GM19372 (cell line): ENCODE data around the gene VLDLR.

Experiments used
- ATAC-seq: cut with Tn5 transposase; IDR thresholded peaks from one replicate; pipeline ENCODE4 v1.9.1; 2021; ENCODE audit warnings: mild to moderate bottlenecking, low read depth, moderate library complexity; ENCODE audit not compliant: unreplicated experiment

Gene VLDLR

GRCh38 chr9:2620919-2621721 is 467 bp upstream of the VLDLR start:
- ATAC-seq = peak; percentile 25

GRCh38 chr9:2622461-2623287 is 1.1 kb downstream of the VLDLR start:
- ATAC-seq = peak; percentile 29

DNA sequence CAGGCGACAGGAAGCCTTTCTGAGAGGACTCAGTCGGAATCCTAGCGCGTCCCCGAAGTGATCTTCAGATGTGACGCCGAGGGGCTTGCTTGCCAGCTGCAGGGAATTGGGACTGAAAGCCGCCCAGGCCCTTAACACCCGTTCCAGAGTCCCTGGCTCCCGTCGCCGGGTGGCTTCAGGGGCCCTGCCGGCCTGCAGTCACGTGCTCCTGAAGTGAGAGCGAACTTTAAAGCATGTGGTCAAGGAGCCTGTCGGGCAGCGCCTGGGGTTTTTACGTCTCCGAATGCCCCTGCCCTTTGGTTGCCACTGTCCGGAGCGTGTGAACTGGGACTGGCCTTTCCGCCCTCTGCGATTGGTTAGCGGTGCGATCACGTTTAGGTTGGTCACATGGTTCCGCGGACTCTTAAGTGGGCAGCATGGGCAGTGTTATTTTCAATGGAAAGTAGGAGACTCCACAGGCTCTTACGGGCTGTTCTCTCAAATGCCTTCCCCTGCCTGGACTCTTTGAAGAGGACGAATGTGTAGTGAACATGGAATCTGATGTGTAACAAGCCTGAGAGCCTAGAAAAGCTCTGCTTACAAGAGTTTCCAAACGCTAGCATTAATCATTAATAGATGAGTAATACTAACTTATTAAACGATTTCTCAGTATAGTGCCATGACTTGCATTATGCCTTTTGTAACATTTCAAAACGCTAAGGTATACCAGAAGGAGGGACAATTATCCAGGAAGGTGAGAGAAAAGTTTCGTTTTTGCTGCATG is 1.9 kb downstream of the VLDLR start:
- ATAC-seq = no peak

DNA sequence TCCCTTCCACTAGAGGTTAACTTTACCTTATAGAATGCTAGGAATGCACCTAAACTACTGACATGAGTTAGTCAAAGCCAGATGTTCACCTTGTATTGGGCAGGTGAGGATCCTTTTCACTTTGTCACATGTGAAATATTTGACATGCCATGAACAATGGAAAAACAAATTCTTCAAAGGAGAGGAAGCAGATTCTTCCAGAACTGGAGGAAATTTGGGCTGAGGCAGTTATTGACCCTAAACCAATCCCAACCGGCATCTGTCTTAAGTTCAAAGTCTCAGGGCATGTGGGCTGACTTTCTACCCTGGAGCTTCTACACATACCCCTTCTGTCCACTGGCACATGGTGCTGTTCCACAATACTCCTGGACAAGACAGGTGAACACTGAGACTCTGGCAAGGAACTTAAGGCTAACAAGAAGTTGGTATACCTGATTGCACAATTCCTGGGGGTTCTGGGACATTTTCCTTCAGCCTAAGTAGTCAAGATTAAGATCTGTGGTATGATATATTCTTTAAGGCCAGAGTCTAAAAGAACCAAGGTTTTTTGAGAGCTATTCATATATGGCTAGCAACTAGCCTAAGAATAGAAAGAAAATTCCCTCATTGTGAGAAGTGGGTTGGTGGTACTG is 2.6 kb downstream of the VLDLR start:
- ATAC-seq = no peak

DNA sequence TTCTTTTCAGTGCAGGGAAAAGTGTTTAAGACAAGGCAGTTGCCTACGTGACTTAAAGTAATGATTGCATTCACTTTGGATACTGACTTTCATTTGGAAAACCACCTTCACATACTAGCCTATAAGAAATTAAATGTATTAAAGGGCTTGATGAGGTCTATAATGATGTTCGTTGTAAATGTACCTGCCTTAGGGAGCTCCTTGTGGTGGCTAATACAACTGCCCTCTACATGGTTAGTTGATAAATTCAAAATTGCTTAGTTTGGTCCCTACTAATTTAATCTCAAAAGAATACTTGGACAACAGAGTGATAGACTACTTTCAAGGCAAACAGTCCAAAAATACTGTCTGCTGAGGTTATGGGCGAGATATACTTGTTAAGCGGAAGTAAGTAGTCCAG is 3.8 kb downstream of the VLDLR start:
- no peak for ATAC-seq

DNA sequence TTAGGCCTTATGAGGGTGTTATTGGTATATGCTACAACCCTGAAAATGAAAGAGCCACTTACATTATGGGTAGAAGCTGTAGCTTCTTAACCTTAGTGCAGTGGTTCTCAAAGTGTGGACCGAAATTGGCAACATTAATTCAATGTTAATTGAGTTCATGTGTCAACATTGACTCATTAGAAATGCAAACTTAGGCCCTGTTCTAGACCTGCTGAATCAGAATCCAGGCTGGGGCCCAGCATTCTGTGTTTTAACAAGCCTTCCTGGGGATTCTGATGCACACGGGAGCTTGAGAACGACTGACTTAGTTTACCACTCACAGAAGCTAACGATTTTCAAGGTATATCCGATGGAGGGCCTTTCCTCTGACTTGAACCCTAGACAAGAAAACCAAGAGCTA is 7.3 kb downstream of the VLDLR start:
- ATAC-seq = no peak

DNA sequence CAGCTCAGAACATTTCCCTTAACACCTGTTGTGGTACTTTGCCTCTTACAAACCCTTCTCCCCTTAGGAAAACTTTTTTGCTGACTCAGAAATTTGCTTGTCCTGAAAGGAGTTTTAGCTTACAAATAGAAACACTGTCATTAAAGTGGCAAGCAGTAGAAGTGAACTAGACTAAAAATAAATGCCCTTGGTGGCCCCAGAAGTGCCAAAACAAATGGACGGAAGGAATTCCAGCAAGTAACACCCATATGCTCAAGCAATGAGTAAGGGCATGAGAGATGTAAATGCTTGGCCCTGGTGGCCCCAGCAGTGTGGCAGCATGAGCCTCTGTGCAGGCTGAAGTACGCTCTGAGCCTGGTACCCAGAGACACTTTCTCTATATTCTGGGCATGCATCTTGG is 8.6 kb downstream of the VLDLR start:
- no peak for ATAC-seq

- no peak for ATAC-seq
Observed at GRCh38 chr9:2631263-2631662, 9.7 kb downstream of the VLDLR start.

DNA sequence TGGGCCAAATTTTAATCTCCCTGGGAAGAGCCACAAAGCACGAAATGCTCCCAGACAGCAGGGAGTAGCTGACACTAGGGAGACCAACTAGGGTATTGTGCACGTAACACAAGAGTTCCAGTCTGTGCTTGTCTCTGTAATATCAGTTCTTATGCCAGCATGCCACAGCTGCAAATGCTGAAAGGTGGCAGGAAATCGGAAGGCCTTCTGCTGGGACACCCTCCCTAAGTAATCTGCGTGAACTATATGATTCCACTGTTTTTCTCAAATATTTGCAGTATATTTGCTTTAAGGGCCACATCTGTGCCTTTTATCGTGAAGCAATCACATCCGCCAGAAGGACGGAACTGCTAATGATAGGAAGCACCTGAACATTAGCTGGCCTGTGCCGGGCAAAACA is 12.6 kb downstream of the VLDLR start:
- no peak for ATAC-seq

DNA sequence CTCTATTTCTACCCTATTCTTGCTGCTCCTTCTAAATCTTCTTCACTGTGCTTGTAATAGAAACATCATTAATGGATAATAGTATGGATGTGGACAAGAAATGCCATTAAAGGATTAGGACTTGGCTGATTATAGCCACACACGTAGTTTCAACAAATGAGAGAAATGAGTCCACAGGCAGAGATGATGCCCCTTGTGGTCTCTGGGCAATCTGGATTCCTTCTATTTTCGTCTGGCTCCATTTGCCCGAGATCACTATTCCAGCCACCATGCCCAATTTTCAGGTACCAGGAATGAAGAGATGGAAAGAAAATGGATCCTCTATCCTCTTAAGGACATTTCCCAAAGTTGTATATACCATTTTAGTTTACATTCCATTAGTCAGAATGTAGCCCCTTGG is 13.2 kb downstream of the VLDLR start:
- ATAC-seq = no peak

DNA sequence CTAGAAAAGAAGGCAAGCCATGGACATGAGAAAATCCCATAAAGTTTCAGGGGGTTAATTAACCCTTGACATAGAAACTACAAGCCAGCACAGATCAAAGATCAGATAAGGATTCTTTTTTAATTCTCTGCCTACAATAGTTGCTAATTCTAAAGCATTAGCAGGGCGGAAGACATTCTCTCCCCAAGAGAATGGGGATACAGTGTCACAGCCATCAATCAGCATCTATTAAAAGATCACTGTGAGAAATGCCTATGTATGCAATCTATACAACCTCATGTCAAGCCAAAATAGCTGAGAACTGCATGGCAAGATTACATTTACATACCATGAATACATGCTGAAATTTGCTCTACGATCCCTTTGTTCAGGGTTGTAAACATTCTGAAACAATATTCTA is 14.3 kb downstream of the VLDLR start:
- no peak for ATAC-seq

GRCh38 chr9:2637390-2637789 is 15.8 kb downstream of the VLDLR start:
- no peak for ATAC-seq

GRCh38 chr9:2638871-2639673 is 17.5 kb downstream of the VLDLR start:
- ATAC-seq = no peak

GRCh38 chr9:2639786-2640185 is 18.2 kb downstream of the VLDLR start:
- ATAC-seq = no peak

- ATAC-seq = no peak
Observed at GRCh38 chr9:2640570-2640969, 19.0 kb downstream of the VLDLR start.

- ATAC-seq = no peak
Observed at GRCh38 chr9:2641033-2641432, 19.4 kb downstream of the VLDLR start.

DNA sequence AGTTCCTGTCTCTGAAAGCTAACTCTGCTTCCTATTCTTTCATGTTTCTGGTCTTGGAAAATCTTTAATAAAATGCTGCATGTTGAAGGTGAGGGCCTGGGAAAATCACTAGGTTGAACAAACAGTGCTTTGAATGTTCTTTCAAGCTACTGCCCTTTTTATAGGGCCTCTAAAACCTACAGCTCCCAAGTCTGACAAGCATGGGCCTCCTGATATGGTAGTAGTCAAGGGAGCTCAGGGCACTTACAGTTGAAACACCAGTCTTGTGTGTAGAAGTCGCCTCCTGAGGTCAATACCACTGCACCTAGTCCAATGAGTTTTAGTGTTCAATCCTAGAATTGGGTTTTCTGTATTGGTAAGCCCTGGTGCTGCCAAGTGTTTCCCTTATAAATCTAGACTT is 20.5 kb downstream of the VLDLR start:
- no peak for ATAC-seq

DNA sequence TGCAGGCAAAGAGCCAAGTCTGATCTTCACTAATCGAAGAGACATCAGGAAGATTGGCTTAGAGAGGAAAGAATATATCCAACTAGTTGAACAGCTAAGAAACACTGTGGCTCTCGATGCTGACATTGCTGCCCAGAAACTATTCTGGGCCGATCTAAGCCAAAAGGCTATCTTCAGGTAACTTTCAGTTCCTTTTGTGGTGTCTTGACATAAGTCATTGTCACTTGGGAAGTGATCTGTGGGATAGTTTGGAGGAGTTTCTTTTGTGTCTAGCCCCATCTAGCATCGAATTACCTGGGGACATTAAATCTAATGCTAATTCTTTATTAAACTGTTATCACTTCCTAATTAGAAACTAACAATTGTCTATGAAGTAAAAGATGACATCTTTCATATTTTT is 24.0 kb downstream of the VLDLR start:
- peak; percentile 73 for ATAC-seq

DNA sequence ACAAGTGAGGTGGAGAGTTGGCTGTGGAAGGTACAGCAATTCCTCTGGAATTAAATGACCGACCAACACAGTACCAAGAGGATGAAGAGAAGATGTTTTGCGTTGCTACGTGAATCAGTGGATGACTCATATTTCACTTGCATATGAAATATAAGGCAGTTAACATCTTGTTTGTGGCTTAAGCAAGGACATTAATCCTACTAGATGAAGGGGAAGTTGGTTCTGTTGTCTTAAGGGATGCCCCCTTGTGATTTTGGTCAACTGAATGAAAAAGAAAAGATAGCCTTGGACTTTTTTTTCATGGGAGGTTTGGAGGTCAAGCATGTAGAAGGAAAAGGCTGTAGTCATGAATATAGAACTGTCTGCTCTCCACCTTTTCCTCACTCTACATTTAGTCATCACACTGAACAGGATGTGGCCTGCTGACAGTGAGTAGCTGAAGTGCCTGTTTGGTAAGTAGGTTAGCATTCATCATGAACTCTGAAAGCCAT is 33.9 kb downstream of the VLDLR start:
- no peak for ATAC-seq

- no peak for ATAC-seq
Observed at GRCh38 chr9:2657427-2657826, 35.8 kb downstream of the VLDLR start.
